Spleen (tissue), 7 donors: ENCODE measurements around the gene APLF.

Experiments used
- CTCF ChIP-seq, 11 experiments: fragments of 200-600 bp in 7 of 11; fragments of 450-650 bp in 4 of 11; sonication (generic) in 4 of 11; IDR thresholded peaks in 8 of 11; conservative IDR thresholded peaks in 3 of 11; 1 replicate in 7 of 11; 2 replicates in 4 of 11; pipeline versions ENCODE4 v1.4.0 to v1.8.0; 2016 to 2021; ENCODE audit warnings: antibody characterized with exemption in 11 of 11, inconsistent platforms in 4 of 11, mild to moderate bottlenecking in 1 of 11
- POLR2A ChIP-seq, 3 donors: fragments of 450-650 bp; IDR thresholded peaks; one replicate each; pipeline ENCODE4 v1.5.1; 2017; ENCODE audit warnings: antibody characterized with exemption in 3 of 3, mild to moderate bottlenecking in 1 of 3
- POLR2AphosphoS5 ChIP-seq, 3 donors: sonication (generic); formaldehyde crosslinking; IDR thresholded peaks; one replicate each; pipeline ENCODE4 v1.5.1; 2017; ENCODE audit warnings: antibody characterized with exemption in 3 of 3
- donor health status: DM: no; HTN: no; CAD: no; lungs with moderate emphysema.
- donor health status: DM: no; HTN: no; CAD: no.
- donor health status: DM: no; HTN: no; CAD: no.

- no peak for TF ChIP-seq POLR2A (IDR thresholded peaks at IDR 0.05)
- no peak for TF ChIP-seq CTCF (IDR thresholded peaks at IDR 0.05 in 8 of 11, conservative IDR thresholded peaks at IDR 0.05 in 3 of 11)
- no peak for TF ChIP-seq POLR2AphosphoS5 (IDR thresholded peaks at IDR 0.05)
Measured at GRCh38 chr2:68423966-68424650, 43.3 kb upstream of the APLF start.
